G401 (cell line): ENCODE data around the gene HPCA. TPM values are rescaled to one million over a fixed set of nuclear protein-coding genes. Genes with fewer than 3 reads are reported as not detected.
"Not testable (repeated sequence)": the region's sequence is repeated elsewhere in the genome, so short reads cannot be mapped to it uniquely, and the experiment has no call there.

Source experiments
- DNase-seq: peaks from one replicate; pipeline ENCODE4 v3.0.0-alpha.2; 2015; ENCODE audit warnings: low spot score
- in situ Hi-C: cut with HindIII; loops from 2 replicates; pipeline ENCODE4 v1.10.0; 2016; ENCODE audit warnings: low sequenced_read_pairs, mixed read lengths
- total RNA-seq: library from RNA; depleted of rRNA; stranded (reverse); fragments of >200 nt; shearing (Covaris generic); gene quantifications from 2 replicates; pipeline ENCODE4 v1.2.3, GENCODE V29; 2014

Gene HPCA
- total RNA-seq, 1 experiment from 2014 or later = not detected

DNA sequence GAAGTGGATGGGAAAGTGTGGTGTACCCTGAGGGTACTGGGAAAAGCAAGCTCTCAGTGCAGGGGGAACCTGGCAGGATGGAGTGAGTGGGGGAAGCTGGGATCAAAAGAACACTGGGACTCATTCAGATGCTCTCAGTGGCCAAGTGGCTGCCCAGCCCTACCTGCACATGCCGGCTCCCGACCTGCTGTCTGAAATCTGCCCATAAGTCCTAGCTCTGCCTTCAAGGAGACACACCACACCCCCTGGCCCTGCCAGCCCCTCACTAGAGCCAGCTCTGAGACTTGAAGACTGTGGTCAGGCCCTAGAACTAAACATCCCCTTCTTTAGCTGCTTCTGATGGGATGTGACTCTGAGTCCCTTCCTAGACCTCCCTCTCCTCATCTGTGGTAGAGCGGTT lies 12.7 kb downstream of the HPCA start:
- in situ Hi-C loops = no loop called here

DNA sequence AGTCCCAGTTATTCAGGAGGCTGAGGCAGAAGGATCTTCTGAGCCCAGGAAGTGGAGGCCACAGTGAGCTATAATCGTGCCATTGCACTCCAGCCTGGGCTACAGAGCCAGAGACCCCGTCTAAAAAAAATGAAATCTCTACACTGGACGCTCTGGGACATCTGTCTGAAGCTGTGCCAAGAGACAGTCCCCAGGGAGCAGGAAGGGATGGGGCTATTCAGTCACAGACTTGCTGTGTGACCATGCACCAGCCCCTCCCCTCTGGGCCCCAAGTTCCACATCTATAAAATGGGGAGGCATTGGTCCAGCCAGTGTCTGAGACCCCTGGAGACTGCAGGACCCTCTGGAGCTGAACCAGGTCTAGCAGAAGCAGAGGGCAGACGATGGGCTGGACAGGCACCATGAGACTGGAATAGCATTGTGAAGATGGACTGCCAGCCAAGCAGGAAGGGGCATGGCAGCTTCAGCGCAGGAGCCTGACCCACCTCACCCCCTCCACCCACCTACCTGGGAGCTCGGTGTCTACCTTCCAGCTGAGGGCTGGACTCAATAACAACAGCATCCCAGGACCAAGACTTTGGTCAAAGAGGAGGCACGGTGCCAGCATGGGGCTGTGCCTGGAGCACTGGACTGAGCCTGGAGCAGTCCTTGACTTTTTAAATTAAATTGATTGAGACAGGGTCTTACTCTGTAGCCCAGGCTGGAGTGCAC lies 13.4 kb downstream of the HPCA start:
- DNase-seq = no peak
- in situ Hi-C loops = no loop called here

More for the DNA sequence above, 12.7 kb downstream of the HPCA start:
- no peak for DNase-seq

DNA sequence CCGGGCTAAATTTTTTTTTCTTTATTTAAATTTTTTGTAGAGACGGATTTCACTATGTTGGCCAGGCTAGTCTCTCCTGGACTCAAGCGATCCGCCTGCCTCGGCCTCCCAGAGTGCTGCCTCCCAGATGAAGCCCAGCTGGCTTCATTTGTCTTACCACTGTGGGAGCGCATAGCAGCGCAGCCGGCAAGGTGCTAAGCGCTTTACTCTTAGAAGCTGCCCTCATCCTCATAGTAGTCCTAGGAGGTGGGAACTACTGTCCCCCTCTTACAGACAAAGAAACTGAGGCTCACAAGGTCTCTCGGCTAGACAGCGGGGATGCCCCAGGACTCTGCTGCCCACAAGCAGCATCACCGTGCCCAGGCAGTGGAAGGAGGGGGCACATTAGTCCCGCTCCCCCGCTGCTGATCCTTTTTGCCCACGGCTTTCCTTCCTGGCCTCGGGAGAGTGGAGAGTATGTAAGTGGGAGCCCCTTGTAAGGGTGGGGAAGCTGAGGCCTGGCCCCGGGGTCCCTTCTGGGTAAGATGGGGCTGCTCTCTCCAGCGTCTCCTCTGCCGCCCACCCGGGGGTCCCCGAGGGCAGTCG lies 14.2 kb downstream of the HPCA start:
- in situ Hi-C loops = no loop called here
- DNase-seq = no peak

DNA sequence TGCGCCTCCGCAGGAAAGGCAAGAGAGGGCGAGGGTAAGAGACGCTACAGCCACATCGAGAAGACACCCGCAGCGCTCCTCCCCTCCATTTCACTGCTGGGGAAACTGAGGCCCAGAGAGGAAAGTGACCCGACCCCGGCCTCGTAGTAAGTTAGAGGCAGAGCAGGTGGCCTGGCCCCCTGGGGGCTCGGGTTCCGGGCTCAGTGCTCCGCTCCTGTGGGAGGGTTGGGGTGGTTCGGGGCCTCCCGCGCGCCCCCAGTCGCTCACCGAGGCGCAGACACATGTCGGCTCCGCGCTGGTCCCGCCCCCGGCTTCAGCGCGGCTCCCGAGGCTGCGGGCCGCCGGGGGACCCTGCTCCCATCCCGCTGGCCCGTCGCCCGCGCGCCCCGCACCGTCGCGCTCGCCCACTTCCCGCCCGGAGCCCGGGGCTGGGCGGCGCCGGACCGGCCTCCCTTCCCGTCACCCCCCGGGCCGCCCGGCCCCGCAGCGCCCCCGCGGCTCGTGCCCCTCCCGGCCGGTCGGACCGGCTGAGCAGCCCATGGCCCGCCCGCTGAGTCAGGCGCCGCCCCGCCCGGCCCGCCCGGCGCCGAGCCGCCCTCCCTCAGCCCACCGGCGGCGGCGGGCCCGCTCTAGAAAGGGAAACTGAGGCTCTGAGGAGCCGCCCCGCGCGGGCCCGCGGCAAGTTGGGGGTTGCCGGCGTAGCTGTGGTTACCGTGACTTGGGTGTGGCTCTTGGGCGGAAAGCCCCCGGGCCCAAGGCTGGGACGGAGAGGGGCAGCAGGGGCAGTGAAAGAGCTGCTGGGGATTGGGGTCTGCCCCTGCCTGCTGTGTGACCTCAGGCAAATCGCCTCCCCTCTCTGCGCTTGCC lies 14.9 kb downstream of the HPCA start, which contains the start of gene TMEM54:
Gene TMEM54 (minus strand): TSS at position 434 of the 867 bp plus-strand sequence. CDS start 151 bp downstream, at position 283.
- in situ Hi-C loops = no loop called here
- no peak for DNase-seq

DNA sequence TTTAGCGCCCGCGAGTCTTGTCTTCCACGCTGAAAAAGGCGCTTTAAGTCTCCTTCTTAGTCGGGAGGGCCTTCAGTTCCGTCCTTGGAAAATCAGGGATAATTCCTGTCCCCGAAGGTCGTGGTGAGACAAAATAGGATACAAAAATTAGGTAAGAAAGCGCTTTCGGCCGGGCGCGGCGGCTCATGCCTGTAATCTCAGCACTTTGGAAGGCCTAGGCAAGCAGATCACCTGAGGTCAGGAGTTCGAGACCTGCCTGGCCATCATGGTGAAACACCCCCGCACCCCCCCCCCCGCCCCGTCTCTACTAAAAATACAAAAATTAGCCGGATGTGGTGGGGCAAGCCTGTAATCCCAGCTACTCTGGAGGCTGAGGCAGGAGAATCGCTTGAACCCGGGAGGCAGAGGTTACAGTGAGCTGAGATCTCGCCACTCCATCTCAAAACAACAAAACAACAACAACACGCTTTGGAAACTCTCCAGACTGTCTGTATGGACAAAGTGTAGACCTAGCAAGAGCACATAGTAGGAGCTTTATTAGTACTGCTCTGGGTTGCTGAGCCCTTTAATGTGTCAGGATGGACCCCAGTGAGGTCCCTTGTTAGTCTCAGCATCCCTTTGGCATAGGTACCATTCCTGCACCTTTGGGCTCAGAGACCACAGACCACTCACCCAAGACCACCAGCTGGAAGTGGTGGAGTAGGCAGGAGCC lies 15.7 kb downstream of the HPCA start:
- no peak for DNase-seq
- in situ Hi-C loops = no loop called here

DNA sequence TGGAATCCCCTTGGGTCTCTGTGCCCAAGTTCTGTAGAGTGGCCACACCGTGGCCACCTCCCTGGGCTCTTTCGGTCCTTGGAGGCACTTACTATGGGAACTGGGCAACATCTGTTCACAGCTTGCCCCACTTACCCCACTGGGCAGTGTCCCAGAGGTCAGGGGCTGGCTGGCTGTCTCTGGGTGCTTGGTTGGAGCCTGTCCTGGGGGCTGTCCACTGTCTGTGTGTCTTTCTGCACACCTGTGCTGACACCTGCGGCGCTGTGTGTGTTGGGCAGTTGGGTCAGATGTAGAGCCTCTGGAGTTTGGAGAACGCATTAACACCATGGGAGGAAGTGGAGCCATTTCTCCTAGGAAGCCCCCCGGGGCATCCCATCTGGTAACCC lies 16.2 kb downstream of the HPCA start:
- in situ Hi-C loops = no loop called here

DNA sequence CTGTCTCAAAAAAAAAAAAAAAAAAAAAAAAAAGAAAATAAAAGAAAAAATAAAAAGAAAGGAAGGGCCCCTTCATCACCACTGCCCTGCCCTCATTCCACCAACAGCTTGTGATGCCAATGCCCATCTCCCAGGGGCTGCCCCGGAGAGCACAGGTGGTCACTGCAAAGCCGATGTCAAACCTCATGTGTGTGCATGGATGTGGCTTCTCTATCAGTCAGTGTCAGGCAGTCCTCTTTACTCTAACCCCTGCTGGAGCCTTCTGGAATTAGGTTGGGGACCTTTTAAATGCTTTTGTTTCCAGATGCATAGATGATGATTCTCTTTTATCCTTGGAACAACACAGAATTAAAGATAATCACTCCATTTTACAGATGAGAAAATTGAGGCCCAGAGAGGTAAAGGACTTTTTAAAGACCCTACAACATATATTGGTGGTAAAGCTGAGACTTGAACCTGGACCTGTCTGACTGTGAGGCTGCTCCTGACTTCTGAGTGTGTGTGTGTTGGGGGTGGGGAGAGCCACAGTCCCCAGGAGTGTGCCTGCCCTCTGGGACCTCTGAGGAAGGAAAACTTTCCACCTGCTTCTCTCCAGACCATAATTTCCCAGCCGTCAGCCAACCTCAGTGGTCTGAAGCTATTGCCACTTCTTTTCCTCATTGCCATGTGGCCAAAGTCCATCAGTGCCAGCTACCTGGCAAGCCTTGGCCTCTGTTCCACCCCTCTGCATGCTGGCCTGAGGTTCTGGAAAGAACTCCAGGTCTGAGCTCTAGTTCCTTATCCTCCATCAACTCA lies 17.9 kb downstream of the HPCA start:
- peak; percentile 85 for DNase-seq
- in situ Hi-C loops = no loop called here

More for the DNA sequence above, 16.2 kb downstream of the HPCA start:
- no peak for DNase-seq

DNA sequence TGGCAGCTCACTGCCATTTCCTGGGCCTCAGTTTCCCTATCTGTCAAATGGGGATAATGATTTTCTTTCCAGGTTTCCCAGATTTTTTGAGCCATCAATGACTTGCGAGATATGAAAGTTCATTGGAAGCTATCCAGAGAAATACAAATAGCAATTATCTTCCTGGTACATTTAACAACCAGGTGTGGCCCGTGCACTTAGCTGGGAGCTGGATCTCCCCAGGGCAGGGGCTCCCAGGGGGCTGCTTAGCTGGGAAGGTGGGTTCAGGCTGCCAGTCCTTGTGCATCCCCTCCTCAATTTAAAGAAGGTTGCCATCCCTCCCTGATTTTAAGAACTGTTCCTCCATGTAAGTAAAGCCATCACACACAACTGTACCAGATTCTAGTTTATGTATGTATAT lies 18.5 kb downstream of the HPCA start:
- in situ Hi-C loops = no loop called here
- no peak for DNase-seq

DNA sequence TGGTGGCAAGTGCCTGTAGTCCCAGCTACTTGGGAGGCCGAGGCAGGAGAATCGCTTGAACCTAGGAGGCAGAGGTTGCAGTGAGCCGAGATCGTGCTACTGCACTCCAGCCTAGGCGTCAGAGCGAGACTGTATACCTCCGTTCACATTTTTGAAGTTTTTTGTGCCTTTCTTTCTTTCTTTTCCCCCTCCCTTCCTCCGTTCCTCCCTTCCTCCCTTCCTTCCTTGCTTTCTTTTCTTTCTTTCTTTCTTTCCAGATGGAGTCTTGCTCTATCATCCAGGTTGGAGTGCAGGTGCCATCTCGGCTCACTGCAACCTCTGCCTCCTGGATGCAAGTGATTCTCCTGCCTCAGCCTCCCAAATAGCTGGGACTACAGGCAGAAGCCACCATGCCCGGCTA lies 19.3 kb downstream of the HPCA start:
- DNase-seq, in situ Hi-C loops: not testable (repeated sequence)

DNA sequence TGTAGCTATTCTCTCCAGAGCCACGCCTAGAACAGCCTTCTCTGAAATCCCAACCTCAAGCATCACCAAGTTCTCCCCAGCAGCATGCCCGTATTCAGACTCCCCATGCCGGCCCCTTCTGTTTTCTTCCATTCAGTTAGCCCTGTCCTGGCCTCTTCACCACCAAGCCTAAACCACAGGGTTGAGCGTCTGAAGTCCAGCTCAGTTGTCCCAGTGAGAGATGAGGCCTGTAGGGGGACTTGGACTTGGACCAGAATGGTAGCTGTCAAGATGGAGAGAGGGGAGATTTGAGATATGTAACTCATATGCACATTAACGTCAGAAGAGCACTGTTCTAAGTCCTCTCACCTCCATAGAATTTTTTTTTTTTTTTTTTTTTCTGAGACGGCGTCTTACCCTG lies 20.4 kb downstream of the HPCA start:
- in situ Hi-C loops = no loop called here
- DNase-seq = no peak

DNA sequence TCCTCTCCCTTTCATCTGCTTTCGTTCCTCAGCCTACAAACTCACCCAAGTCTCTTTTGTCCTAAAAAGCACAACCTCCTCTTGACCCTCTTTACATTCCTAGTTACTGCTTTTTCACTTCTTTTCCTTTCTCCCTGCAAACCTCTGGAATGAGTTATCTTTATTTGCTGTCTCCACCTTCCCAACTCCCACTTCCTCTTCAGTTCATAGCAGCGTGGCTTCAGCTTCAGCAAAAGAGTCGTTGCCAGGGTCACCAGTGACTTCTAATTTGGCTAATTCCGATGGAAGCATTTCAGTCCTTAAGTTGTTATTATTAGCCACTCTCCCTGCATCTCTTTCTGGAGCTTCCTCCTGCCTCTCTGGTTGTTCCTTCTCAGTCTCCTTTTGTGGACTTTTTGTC lies 21.1 kb downstream of the HPCA start:
- in situ Hi-C loops = no loop called here
- no peak for DNase-seq

DNA sequence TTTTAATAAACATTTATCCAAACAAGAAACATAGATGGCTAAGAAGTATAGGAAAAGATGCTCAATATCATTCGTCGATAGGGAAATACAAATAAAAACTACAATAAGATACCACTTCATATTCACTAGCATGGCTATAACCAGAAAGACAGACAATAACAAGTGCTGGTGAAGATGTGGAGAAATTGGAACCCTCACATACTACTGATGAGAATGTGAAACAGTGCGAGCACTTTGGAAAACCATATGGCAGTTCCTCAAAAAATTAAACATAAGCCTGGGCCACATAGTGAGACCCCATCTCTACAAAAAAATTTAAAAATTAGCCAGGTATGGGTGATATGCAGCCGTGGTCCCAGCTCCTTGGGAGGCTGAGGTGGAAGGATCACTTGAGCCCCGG lies 24.0 kb downstream of the HPCA start:
- DNase-seq = no peak
- in situ Hi-C loops = no loop called here

DNA sequence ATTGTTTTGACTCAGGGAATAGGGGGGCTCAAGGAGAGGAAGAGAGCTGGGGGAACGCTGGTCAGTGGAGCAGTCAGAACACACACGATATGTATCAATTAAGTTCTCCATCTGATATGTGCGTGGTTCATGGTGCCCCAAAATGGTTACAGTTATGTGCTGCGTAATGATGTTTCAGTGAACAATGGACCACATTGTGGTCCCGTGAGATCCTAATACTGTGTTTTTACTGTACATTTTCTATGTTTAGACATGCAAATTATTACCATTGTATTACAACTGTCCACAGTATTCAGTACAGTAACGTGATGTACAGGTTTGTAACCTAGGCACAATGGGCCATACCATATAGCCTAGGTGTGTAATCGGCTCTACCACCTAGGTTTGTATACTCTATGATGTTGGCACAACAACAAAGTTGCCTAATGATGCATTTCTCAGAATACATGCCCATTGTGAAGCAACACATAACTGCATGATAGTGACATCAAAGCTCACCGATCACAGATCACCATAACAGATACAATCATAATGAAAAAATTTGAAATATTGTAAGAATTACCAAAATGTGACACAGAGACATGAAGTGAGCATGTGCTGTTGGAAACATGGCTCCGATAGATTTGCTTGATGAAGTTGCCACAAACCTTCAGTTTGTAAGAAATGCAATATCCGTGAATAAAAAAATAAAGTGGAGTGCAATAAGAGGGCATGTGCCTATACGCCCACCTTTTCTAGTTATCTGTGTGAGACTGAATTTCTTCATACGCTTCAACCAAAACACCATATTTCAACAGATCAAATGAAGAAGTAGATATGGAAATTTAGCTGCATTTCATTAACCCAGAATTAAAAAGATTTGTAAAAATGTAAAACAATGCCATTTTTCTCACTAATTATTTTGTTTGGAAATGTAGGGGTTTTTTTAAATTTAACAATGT lies 29.7 kb downstream of the HPCA start:
- in situ Hi-C loops = no loop called here
- DNase-seq = no peak

DNA sequence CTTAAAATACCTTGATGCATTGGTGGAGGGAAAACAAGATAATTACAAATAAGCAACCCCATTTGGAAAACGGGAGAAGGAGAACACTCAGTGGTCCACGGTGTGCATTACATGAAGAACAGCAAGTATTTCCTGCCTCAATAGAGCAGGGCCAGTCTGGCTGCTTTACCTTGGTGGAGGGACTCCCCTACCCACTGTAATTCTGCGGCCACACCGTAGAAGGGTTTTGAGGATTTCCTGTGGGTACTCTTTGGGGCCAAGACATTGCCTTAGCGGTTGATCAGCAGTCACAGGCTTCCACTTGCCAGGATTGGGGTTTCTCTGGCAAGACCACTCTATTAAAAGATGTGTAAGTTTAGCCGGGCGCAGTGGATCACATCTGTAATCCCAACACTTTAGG lies 31.2 kb downstream of the HPCA start:
- DNase-seq = no peak
- in situ Hi-C loops = no loop called here

DNA sequence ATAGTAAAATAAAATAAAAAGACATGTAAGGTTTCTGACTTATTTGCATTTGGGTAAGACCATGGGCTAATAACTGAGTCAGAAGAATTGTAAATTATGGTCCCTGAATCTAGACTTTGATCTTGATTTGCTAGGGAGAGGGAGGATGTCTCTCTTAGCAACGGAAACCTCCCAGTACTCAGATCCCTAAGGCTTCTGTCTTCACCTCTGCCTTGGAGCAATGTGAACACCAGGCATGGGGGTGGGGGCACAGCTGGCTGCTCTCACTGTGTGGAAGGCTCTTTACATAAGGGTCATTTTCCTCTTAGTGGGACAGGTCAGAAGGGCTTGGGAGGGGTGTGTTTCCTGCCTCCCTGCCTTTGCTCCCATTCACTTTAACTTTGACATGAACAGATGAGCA lies 31.9 kb downstream of the HPCA start:
- no peak for DNase-seq
- in situ Hi-C loops = no loop called here

DNA sequence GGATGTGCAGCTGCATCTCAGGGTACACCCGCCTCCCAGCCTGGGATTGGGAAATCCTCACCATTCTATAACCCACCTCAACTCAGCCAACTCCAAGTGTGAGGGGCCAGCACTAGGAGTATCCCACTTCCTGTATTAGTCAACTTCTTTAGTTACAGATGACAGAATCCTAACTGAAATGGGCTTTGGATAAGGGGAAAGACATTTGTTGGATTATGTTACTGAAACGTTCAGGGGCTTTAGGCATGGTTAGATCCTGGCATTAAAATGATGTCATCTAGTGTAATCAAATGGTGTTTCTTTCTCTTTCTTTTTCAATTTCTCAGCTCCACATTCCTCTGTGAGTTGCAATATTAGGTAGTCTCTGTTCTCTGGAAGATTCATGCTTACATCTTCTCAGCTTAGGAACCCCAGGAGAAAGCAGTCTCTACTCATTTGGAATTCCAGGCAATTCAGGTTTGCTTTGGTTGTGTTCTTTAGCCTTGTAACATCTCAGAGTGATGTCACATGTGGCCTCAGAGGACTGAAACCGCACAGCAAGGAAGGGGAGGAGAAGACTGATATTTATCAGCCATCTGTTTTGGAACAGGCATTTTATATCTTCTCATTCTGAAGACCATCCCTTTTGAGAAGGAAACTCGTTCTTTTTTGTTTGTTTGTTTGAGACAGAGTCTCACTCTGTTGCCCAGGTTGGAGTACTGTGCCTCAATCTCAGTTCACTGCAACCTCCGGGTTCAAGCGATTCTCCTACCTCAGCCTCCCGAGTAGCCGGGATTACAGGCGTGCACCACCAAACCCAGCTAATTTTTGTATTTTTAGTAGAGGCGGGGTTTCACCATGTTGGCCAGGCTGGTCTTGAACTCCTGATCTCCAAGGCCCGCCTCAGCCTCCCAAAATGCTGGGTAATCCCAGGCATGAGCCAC lies 33.8 kb downstream of the HPCA start:
- no peak for DNase-seq
- in situ Hi-C loops = no loop called here

DNA sequence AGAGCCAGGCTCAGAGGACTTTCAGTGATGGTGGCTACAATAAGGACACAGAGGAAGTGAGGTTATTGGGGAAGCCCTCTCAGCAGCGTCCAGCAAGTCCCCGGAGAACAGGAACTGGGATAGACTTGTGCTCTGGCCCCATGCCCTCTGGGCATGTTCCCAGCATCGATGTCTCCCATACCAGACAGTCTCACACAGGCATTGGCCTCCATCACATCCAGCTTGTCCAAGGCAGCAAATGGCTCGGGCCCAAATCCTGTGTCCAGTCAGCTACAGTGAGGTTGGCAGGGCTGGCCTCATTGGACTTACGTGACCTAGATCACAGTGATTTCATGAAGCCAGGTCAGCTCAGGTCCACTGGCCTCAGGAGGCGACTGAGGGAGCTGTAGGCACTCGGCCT lies 34.5 kb downstream of the HPCA start:
- in situ Hi-C loops = no loop called here
- peak; percentile 95 for DNase-seq
